Tibial artery (tissue), 4 donors: ENCODE data around the gene SCMH1.

ENCODE experiments used
- DNase-seq, 2 donors: peaks; one replicate each; pipeline ENCODE4 v3.0.0-alpha.2; 2019
- H3K27ac ChIP-seq, 2 donors: fragments of 200-600 bp; sonication (generic) in 1 of 2; 1 replicate in 1 of 2; 2 replicates in 1 of 2; pipeline ENCODE4 v1.5.1; 2018 to 2019; ENCODE audit warnings: mild to moderate bottlenecking in 1 of 2
- H3K27me3 ChIP-seq, 2 donors: fragments of 200-600 bp; sonication (generic) in 1 of 2; one replicate each; pipeline versions ENCODE4 v1.5.1 to v1.6.0; 2016 to 2019
- H3K36me3 ChIP-seq, 3 donors: fragments of 200-600 bp; sonication (generic) in 2 of 3; one replicate each; pipeline ENCODE4 v1.5.1; 2016 to 2019; ENCODE audit warnings: mild to moderate bottlenecking in 2 of 3
- H3K4me1 ChIP-seq, 4 donors: fragments of 200-600 bp; sonication (generic) in 2 of 4; 1 replicate in 3 of 4; 2 replicates in 1 of 4; pipeline ENCODE4 v1.5.1; 2016 to 2019
- H3K4me3 ChIP-seq, 2 donors: fragments of 200-600 bp; sonication (generic) in 1 of 2; 1 replicate in 1 of 2; 2 replicates in 1 of 2; pipeline ENCODE4 v1.5.1; 2018 to 2019; ENCODE audit warnings: mild to moderate bottlenecking in 2 of 2
- H3K9me3 ChIP-seq, 3 donors: fragments of 200-600 bp; sonication (generic) in 1 of 3; one replicate each; pipeline ENCODE4 v1.5.1; 2016 to 2019
- CTCF ChIP-seq, 2 experiments: fragments of 200-600 bp in 1 of 2; fragments of 450-650 bp in 1 of 2; IDR thresholded peaks; one replicate each; pipeline ENCODE4 v1.5.1; 2017 to 2019; ENCODE audit warnings: antibody characterized with exemption in 2 of 2, mild to moderate bottlenecking in 1 of 2, moderate library complexity in 1 of 2
- intact Hi-C: fragments of 100-400 bp; cut with DNase I; formaldehyde crosslinking; loops from one replicate; pipeline ENCODE4 v1.15.0; 2023; ENCODE audit warnings: low total_unique reads

SCMH1 gene

GRCh38 chr1:41046347-41046775 is 195.7 kb downstream of the SCMH1 start:
- intact Hi-C loops: no loop called here

GRCh38 chr1:41045740-41046139 is 196.4 kb downstream of the SCMH1 start:
- Histone ChIP-seq H3K4me3 (no peak overlapping the region), H3K27ac (peak overlapping the region; percentile 85 to 91), H3K9me3 (no peaks in the 10 kb centered on the region), H3K27me3 (no peaks in the 10 kb centered on the region), H3K4me1 (peaks cover 0 to 39% (median 29%) of the 10 kb centered on the region in 4 donors), H3K36me3 (peaks cover 4 to 29% (median 22%) of the 10 kb centered on the region in 3 donors)
- peak; percentile 87 to 93 for DNase-seq
- intact Hi-C loops: no loop called here
- no peak for TF ChIP-seq CTCF (IDR thresholded peaks at IDR 0.05)

More at GRCh38 chr1:41046347-41046775, 195.7 kb downstream of the SCMH1 start:
- peaks cover 0 to 39% (median 29%) of the 10 kb centered on the region in 4 donors for H3K4me1 ChIP-seq
- peak overlapping the region; percentile 85 to 91 for H3K27ac ChIP-seq
- peaks cover 0 to 28% (median 26%) of the 10 kb centered on the region in 3 donors for H3K36me3 ChIP-seq
- H3K27me3 ChIP-seq: no peaks in the 10 kb centered on the region
- H3K4me3 ChIP-seq: no peak overlapping the region
- no peaks in the 10 kb centered on the region for H3K9me3 ChIP-seq
- no peak for TF ChIP-seq CTCF (IDR thresholded peaks at IDR 0.05)
- DNase-seq: no peak

- no peak for DNase-seq
- peak overlapping the region; percentile 85 to 91 for H3K27ac ChIP-seq
- peaks cover 14 to 32% (median 26%) of the 10 kb centered on the region in 3 donors for H3K36me3 ChIP-seq
- peaks cover 0 to 39% (median 29%) of the 10 kb centered on the region in 4 donors for H3K4me1 ChIP-seq
- H3K4me3 ChIP-seq: no peak overlapping the region
- no peaks in the 10 kb centered on the region for H3K27me3 ChIP-seq
- intact Hi-C loops: no loop called here
- TF ChIP-seq CTCF (IDR thresholded peaks at IDR 0.05): no peak
- no peaks in the 10 kb centered on the region for H3K9me3 ChIP-seq
These were observed 197.9 kb downstream of the SCMH1 start for GRCh38 chr1:41044187-41044586.

GRCh38 chr1:41041614-41042270 is 200.4 kb downstream of the SCMH1 start:
- no peaks in the 10 kb centered on the region for H3K9me3 ChIP-seq
- no peak for TF ChIP-seq CTCF (IDR thresholded peaks at IDR 0.05)
- peak in 1 of 2 donors; percentile 19 for DNase-seq
- no peak overlapping the region for H3K27ac ChIP-seq
- H3K4me3 ChIP-seq: no peak overlapping the region
- peaks cover 0 to 28% (median 25%) of the 10 kb centered on the region in 4 donors for H3K4me1 ChIP-seq
- intact Hi-C loops: no loop called here
- no peaks in the 10 kb centered on the region for H3K27me3 ChIP-seq
- peaks cover 25 to 46% (median 34%) of the 10 kb centered on the region in 3 donors for H3K36me3 ChIP-seq

GRCh38 chr1:41038110-41038509 is 204.0 kb downstream of the SCMH1 start:
- Histone ChIP-seq H3K27me3 (no peaks in the 10 kb centered on the region), H3K9me3 (no peaks in the 10 kb centered on the region), H3K36me3 (peaks cover 37 to 83% (median 40%) of the 10 kb centered on the region in 3 donors), H3K4me1 (no peaks in the 10 kb centered on the region), H3K4me3 (no peak overlapping the region), H3K27ac (no peak overlapping the region)
- TF ChIP-seq CTCF (IDR thresholded peaks at IDR 0.05): peak; percentile 6 to 15
- intact Hi-C loops: loop anchor here (10.0 kb wide), 1 partner anchor 207 kb away; the partner anchor contains the start of gene SCMH1
- no peak for DNase-seq
